Measurements from ENCODE around the gene ABCA12.

DNA sequence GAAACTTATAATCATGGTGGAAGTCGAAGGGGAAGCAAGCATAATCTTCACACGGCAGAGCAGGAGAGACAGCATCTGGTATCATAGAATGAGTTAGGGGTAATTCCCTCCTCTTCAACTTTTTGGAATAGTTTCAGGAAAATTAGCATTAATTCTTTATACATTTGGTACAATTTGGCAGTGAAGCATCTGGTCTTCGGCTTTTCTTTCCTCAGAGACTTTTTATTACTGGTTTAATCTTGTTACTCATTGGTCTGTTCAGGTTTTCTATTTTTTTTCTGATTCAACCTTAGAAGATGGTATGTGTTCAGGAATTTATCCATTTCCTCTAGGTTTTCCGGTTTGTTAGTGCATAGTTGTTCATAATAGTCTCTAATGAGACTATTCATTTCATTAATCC is 39.7 kb upstream of the ABCA12 start:
- TF ChIP-seq RFX5 (IDR thresholded peaks at IDR 0.05; ENCODE audit: borderline replicate concordance, low read depth, low read length), result no peak
- no peak for TF ChIP-seq SIN3A (conservative IDR thresholded peaks at IDR 0.05 in 1 of 2, IDR thresholded peaks at IDR 0.05 in 1 of 2; ENCODE audit: low read depth in 1 of 2, low read length in 2 of 2)
- TF ChIP-seq ATF2 (IDR thresholded peaks at IDR 0.05; ENCODE audit: low read length), result no peak
- no peak for TF ChIP-seq CBX8 (IDR thresholded peaks at IDR 0.05; ENCODE audit: borderline replicate concordance, low read depth, low read length)
- TF ChIP-seq SP1 (IDR thresholded peaks at IDR 0.05; ENCODE audit: low read depth, low read length), result no peak
- no peak for TF ChIP-seq JUN (IDR thresholded peaks at IDR 0.05; ENCODE audit: low read depth, low read length)
- TF ChIP-seq EZH2 (IDR thresholded peaks at IDR 0.05; ENCODE audit: low read depth, low read length, severe bottlenecking), result no peak
